Measurements from ENCODE around the gene GNAO1. TPM values are rescaled to one million over a fixed set of nuclear protein-coding genes. Genes with fewer than 3 reads are reported as not detected.

Gene GNAO1
- total RNA-seq, 1 experiment from 2014 or later: not detected

- BruUV-seq (replicated peaks): no TSS peak
- H3K36me3 ChIP-seq (ENCODE audit: insufficient read depth, low read length, poor library complexity, severe bottlenecking): no peaks in the 10 kb centered on the region
- ChIA-PET CTCF (no interaction called here), POLR2A (ENCODE audit: low non-redundant PET) (no interaction called here)
- no peak overlapping the region for H3K4me3 ChIP-seq (ENCODE audit: low read depth, low read length, poor library complexity, severe bottlenecking)
- H3K4me1 ChIP-seq (ENCODE audit: insufficient read depth, low read length, poor library complexity, severe bottlenecking): no peaks in the 10 kb centered on the region
- no peaks in the 10 kb centered on the region for H3K9me3 ChIP-seq (ENCODE audit: low read depth, low read length, poor library complexity, severe bottlenecking)
- H3K27ac ChIP-seq (ENCODE audit: low read depth, low read length, poor library complexity, severe bottlenecking): no peak overlapping the region
- H3K27me3 ChIP-seq (replicated peaks; ENCODE audit: insufficient read depth, low read depth, low read length, poor library complexity): no peaks in the 10 kb centered on the region
- intact Hi-C loops (cut with micrococcal nuclease; ENCODE audit: unreplicated experiment): no loop called here
- DNase-seq (ENCODE audit: low spot score): no peak
- TF ChIP-seq CTCF (conservative IDR thresholded peaks at IDR 0.05; ENCODE audit: low read depth, low read length) (no peak), EZH2 (IDR thresholded peaks at IDR 0.05; ENCODE audit: borderline replicate concordance, low read depth, low read length, poor library complexity, severe bottlenecking) (no peak)
Measured at GRCh38 chr16:56264609-56264972, 73.3 kb downstream of the GNAO1 start.

GRCh38 chr16:56265184-56265583 is 73.9 kb downstream of the GNAO1 start:
- Histone ChIP-seq H3K4me3 (ENCODE audit: low read depth, low read length, poor library complexity, severe bottlenecking) (no peak overlapping the region), H3K4me1 (ENCODE audit: insufficient read depth, low read length, poor library complexity, severe bottlenecking) (no peaks in the 10 kb centered on the region), H3K27ac (ENCODE audit: low read depth, low read length, poor library complexity, severe bottlenecking) (no peak overlapping the region), H3K36me3 (ENCODE audit: insufficient read depth, low read length, poor library complexity, severe bottlenecking) (no peaks in the 10 kb centered on the region), H3K27me3 (replicated peaks; ENCODE audit: insufficient read depth, low read depth, low read length, poor library complexity) (no peaks in the 10 kb centered on the region), H3K9me3 (ENCODE audit: low read depth, low read length, poor library complexity, severe bottlenecking) (no peaks in the 10 kb centered on the region)
- ChIA-PET POLR2A (ENCODE audit: low non-redundant PET) (interaction anchor here (0.6 kb wide), 1 partner anchor 345 kb away, joined by 4 read pairs; no protein-coding TSS in a partner anchor), CTCF (interaction anchor here (0.6 kb wide), 1 partner anchor 1855 kb away, joined by 8 read pairs; no protein-coding TSS in a partner anchor)
- TF ChIP-seq EZH2 (IDR thresholded peaks at IDR 0.05; ENCODE audit: borderline replicate concordance, low read depth, low read length, poor library complexity, severe bottlenecking): no peak
- TF ChIP-seq CTCF (conservative IDR thresholded peaks at IDR 0.05; ENCODE audit: low read depth, low read length): no peak
- intact Hi-C loops (cut with micrococcal nuclease; ENCODE audit: unreplicated experiment): no loop called here
- no peak for DNase-seq (ENCODE audit: low spot score)
- no TSS peak for BruUV-seq (replicated peaks)

- no TSS peak for BruUV-seq (replicated peaks)
- H3K27ac ChIP-seq (ENCODE audit: low read depth, low read length, poor library complexity, severe bottlenecking): no peak overlapping the region
- ChIA-PET CTCF (interaction anchor here (0.6 kb wide), 1 partner anchor 1856 kb away, joined by 8 read pairs; no protein-coding TSS in a partner anchor), POLR2A (ENCODE audit: low non-redundant PET) (no interaction called here)
- H3K4me1 ChIP-seq (ENCODE audit: insufficient read depth, low read length, poor library complexity, severe bottlenecking): no peaks in the 10 kb centered on the region
- DNase-seq (ENCODE audit: low spot score): no peak
- TF ChIP-seq EZH2 (IDR thresholded peaks at IDR 0.05; ENCODE audit: borderline replicate concordance, low read depth, low read length, poor library complexity, severe bottlenecking): no peak
- TF ChIP-seq CTCF (conservative IDR thresholded peaks at IDR 0.05; ENCODE audit: low read depth, low read length): no peak
- intact Hi-C loops (cut with micrococcal nuclease; ENCODE audit: unreplicated experiment): no loop called here
- H3K36me3 ChIP-seq (ENCODE audit: insufficient read depth, low read length, poor library complexity, severe bottlenecking): no peaks in the 10 kb centered on the region
- H3K9me3 ChIP-seq (ENCODE audit: low read depth, low read length, poor library complexity, severe bottlenecking): no peaks in the 10 kb centered on the region
- no peak overlapping the region for H3K4me3 ChIP-seq (ENCODE audit: low read depth, low read length, poor library complexity, severe bottlenecking)
- H3K27me3 ChIP-seq (replicated peaks; ENCODE audit: insufficient read depth, low read depth, low read length, poor library complexity): no peaks in the 10 kb centered on the region
Measured at GRCh38 chr16:56265746-56266145, 74.5 kb downstream of the GNAO1 start.
